Neural crest cell (in vitro differentiated cells): Measurements from ENCODE around the gene CASZ1. TPM values are rescaled to one million over a fixed set of nuclear protein-coding genes. Genes with fewer than 3 reads are reported as not detected.

Source experiments
- DNase-seq: peaks from one replicate; pipeline ENCODE4 v3.0.0; 2021; ENCODE audit warnings: low read depth, mixed read lengths, low spot score
- H3K27ac Mint-ChIP-seq: one replicate; pipeline ENCODE4 v1.8.0; 2021; ENCODE audit warnings: mild to moderate bottlenecking, mixed read lengths; ENCODE audit not compliant: unreplicated experiment
- H3K27me3 Mint-ChIP-seq: 2 replicates; pipeline ENCODE4 v1.8.0; 2021; ENCODE audit warnings: low read depth, mild to moderate bottlenecking, mixed read lengths
- H3K36me3 Mint-ChIP-seq: 2 replicates; pipeline ENCODE4 v1.8.0; 2021; ENCODE audit warnings: low read depth, mild to moderate bottlenecking, mixed read lengths
- H3K4me1 Mint-ChIP-seq: 2 replicates; pipeline ENCODE4 v1.8.0; 2021; ENCODE audit warnings: mixed read lengths
- H3K4me3 Mint-ChIP-seq: one replicate; pipeline ENCODE4 v1.8.0; 2021; ENCODE audit warnings: mild to moderate bottlenecking, mixed read lengths
- H3K9me3 Mint-ChIP-seq: 2 replicates; pipeline ENCODE4 v1.8.0; 2021; ENCODE audit warnings: mixed read lengths
- total RNA-seq: library from RNA; stranded (reverse); gene quantifications from 2 replicates; pipeline ENCODE4 v1.2.1, GENCODE V29; 2021
- TF ChIP-seq, protein P1 (sequence below): fragments of 200-600 bp; sonication (generic); conservative IDR thresholded peaks from 2 replicates; pipeline ENCODE4 v1.5.0; 2021; ENCODE audit warnings: antibody characterized with exemption, mild to moderate bottlenecking

Gene CASZ1
- total RNA-seq, 1 donor from 2014 or later, result 2.6 TPM

DNA sequence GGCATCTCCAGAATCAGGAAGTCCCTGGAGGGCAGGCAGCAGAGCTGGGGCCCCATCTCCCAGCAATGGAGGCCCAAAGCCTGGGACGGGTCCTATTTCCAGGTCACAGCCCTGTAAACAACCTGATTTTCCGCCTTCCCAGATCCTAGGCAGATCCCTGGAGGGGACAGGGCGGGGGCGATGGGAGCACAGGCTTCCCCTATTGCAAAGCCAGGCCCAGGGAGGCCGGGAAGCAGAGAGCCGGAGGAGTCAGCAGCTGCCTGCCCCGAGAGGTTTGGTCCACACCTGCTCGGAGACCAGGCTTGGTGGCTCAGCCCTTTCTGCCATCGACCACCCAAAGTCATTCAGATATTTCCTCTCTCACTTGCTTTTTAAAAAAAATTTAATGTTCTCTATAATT is 29.2 kb downstream of the CASZ1 start:
- TF ChIP-seq, protein P1, sequence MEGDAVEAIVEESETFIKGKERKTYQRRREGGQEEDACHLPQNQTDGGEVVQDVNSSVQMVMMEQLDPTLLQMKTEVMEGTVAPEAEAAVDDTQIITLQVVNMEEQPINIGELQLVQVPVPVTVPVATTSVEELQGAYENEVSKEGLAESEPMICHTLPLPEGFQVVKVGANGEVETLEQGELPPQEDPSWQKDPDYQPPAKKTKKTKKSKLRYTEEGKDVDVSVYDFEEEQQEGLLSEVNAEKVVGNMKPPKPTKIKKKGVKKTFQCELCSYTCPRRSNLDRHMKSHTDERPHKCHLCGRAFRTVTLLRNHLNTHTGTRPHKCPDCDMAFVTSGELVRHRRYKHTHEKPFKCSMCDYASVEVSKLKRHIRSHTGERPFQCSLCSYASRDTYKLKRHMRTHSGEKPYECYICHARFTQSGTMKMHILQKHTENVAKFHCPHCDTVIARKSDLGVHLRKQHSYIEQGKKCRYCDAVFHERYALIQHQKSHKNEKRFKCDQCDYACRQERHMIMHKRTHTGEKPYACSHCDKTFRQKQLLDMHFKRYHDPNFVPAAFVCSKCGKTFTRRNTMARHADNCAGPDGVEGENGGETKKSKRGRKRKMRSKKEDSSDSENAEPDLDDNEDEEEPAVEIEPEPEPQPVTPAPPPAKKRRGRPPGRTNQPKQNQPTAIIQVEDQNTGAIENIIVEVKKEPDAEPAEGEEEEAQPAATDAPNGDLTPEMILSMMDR, result no peak
- Mint-ChIP-seq H3K4me1 (no peaks in the 10 kb centered on the region), H3K27me3 (peaks cover 36% of the 10 kb centered on the region), H3K36me3 (no peaks in the 10 kb centered on the region), H3K27ac (no peak overlapping the region), H3K9me3 (no peaks in the 10 kb centered on the region), H3K4me3 (no peak overlapping the region)
- DNase-seq, result no peak

- H3K4me3 Mint-ChIP-seq, result no peak overlapping the region
- H3K27me3 Mint-ChIP-seq, result peaks cover 26% of the 10 kb centered on the region
- DNase-seq, result no peak
- TF ChIP-seq, protein P1, result no peak
- H3K4me1 Mint-ChIP-seq, result no peaks in the 10 kb centered on the region
- H3K9me3 Mint-ChIP-seq, result no peaks in the 10 kb centered on the region
- H3K27ac Mint-ChIP-seq, result no peak overlapping the region
- no peaks in the 10 kb centered on the region for H3K36me3 Mint-ChIP-seq
Observed at GRCh38 chr1:10765734-10766478, 30.5 kb downstream of the CASZ1 start.

GRCh38 chr1:10765304-10765703 is 31.1 kb downstream of the CASZ1 start:
- no peak for DNase-seq
- H3K4me1 Mint-ChIP-seq, result no peaks in the 10 kb centered on the region
- TF ChIP-seq, protein P1, result no peak
- no peaks in the 10 kb centered on the region for H3K36me3 Mint-ChIP-seq
- no peaks in the 10 kb centered on the region for H3K9me3 Mint-ChIP-seq
- no peak overlapping the region for H3K27ac Mint-ChIP-seq
- no peak overlapping the region for H3K4me3 Mint-ChIP-seq
- peaks cover 24% of the 10 kb centered on the region for H3K27me3 Mint-ChIP-seq

DNA sequence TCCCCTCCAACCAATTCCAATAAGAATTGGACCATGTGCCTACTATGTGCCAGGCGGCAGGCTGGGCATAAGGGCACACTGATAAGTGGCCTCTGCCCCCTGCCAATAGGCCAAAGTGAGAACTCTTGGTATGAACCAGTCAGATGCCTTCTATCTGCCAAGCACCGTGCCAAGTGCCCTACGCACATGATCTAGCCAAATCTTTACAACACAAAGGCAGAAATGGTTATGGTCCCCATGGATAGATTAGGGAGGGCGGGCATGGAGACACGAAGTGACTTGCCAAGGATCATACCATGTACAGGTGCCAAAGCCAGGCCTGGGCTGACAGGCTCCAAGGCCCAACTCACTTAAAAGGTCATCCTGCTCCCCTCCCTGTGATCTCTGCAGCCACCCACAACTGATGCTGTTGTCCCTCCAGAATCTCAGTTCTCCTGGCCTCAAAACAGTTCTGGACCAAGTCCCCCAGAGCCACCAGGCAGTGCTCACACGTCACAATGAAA is 32.1 kb downstream of the CASZ1 start:
- TF ChIP-seq, protein P1, result no peak
- Mint-ChIP-seq H3K27me3 (peaks cover 17% of the 10 kb centered on the region), H3K4me3 (no peak overlapping the region), H3K4me1 (no peaks in the 10 kb centered on the region), H3K9me3 (no peaks in the 10 kb centered on the region), H3K27ac (no peak overlapping the region), H3K36me3 (no peaks in the 10 kb centered on the region)
- no peak for DNase-seq

- no peak overlapping the region for H3K4me3 Mint-ChIP-seq
- H3K4me1 Mint-ChIP-seq, result peaks cover 3% of the 10 kb centered on the region
Observed at GRCh38 chr1:10762875-10763274, 33.6 kb downstream of the CASZ1 start.

More at GRCh38 chr1:10762875-10763274, 33.6 kb downstream of the CASZ1 start:
- no peak for DNase-seq
- TF ChIP-seq, protein P1, result no peak
- H3K36me3 Mint-ChIP-seq, result no peaks in the 10 kb centered on the region
- no peaks in the 10 kb centered on the region for H3K9me3 Mint-ChIP-seq
- no peak overlapping the region for H3K27ac Mint-ChIP-seq
- peaks cover 20% of the 10 kb centered on the region for H3K27me3 Mint-ChIP-seq
